GM21529 (cell line): ENCODE measurements around the gene CARS1.
A peak's percentile ranks its signal among the peaks of the same experiment; 100 is the strongest.

Experiments
- ATAC-seq: cut with Tn5 transposase; IDR thresholded peaks from one replicate; pipeline ENCODE4 v1.9.1; 2021; ENCODE audit not compliant: unreplicated experiment

CARS1 gene

DNA sequence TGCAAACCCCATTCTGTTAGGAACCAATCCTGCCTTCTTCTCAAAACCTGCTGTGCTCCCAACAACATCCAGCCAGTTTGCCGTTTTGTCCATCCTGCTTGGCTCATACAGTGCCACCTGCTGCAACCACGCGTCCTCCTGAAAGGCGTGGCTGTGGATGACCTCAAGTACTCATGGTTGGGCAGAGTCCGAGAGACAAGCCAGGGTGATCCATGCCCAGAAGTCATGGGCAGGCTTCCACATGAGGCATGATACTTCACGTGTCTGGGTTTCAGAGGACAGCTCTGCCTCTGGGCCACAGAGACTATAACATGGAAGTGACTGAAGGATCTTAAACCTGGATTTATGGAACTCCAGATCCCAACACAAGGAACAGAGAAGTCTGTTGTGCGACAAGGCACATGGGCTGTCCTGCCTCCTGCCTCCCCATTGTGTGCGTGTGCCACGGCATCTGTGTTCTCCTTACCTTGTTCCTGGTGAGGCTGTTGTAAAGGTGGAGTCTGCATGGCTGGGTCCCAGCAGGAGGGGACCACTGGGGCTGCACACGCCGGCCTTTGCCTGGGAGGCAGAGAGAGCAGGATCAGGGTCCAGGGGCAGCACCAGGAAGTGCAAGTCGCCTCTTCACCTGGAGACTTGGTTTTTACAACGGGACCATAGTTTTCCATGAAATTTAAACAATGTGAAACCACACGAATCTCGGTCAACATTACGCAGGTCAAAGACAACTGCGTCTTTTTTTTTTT, 15.4 kb downstream of the CARS1 start:
- no peak for ATAC-seq

DNA sequence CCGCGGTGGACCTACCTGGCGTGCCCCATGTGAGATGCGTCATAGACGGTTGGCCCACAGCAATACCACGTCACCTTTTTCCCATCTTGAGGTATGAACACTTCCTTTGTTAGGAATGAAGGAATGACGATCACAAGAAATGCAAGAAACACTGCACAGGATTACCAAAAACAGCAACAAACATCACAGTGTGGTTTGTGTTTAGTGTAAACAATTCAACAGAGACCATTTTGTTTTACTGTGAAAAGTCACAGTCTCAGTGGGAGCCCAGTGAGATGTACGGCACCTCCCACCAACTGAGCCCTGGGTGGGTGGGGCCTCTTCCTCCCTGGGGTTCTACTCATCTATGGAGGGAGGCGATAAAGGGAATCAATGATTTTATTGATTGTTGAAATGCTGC, 16.3 kb downstream of the CARS1 start:
- no peak for ATAC-seq

DNA sequence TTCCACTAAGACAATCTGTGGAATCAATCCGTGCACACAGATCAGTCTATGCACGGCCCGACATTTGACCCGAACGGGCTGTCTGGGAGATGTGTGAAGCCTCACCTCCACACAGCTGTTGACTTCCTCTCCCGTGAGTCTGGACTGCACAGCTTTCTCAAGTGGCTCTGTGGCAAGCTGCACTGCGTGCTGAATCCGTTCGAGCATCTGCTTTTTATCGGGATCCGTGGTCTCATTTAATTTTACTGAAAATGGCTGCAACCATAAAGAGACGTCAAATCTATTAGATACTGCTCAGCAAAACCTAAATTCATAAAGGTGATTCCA, 19.3 kb downstream of the CARS1 start:
- no peak for ATAC-seq

DNA sequence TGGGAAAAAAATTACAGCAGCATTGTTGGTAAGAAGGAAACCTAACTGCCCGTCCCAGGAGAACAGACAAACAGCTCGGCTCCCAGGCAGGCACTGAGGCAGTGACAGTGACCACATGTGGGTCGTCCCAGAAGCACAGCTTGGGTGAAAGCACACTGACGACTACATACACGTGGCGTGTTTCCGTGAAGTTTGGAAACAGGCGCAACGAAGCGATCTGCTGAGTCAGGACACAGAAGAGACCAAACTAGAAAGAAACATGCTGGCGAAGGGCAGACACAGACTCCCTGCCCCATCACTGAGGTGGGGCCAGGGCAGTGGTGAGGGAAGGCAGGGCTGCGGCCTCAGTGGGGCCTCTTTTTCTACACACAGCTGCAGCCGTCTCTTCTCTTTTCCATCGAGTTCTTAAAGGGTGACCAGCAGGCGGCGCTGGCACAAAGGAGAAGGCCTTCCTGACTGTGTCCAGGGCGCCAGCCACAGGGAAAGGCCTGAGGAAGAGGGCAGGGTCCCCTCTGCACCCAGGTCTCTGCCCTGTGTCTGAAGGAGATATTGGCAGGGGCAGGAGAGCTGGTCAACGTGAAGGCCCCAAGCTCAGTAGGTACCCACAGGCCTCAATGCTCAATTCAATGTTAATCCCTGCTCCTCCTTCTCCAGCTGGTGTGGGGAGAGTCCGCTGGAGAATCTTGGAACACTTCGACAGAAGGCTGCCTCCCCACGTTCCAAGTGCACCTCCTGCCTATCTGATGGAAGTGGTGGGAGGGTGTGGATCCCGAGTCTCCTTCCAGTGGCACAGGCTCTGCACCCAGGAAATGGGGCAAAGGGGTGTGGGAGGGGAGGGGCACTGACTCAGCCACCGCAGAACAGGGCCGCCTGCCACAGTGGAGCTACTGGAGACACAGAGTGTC, 19.9 kb downstream of the CARS1 start:
- ATAC-seq: no peak

DNA sequence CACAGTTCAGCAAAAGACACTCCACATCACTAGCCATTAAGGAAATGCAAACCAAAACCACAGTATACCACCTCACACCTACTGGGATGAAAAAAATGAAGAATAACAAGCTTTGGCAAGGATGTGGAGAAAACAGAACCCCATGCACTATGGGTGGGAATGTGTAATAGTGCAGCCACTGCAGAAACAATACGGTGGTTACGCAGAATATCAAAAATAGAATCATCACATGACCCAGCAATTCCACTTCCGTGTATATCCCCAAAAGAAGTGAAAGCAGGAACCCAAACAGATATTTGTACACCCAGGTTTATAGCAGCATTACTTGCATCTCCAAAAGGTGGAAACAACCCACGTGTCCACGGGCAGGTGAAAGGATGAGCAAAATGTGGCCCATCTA, 20.8 kb downstream of the CARS1 start:
- no peak for ATAC-seq

DNA sequence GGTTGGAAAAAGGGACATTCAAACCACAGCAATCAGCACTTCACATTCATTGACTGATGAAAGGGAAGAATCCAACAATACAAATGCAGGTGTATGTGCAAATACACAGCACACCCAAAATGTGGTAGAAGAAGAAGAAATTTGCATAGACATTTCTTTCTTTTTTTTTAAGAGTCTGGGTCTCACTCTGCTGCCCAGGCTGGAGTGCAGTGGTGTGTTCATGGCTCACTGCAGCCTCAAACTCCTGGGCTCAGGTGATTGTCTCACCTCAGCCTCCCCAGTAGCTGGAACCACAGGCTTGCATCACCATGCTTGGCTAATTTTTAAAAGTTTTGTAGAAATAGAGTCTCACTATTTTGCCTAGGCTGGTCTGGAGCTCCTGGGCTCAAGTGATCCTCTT, 21.9 kb downstream of the CARS1 start:
- no peak for ATAC-seq

DNA sequence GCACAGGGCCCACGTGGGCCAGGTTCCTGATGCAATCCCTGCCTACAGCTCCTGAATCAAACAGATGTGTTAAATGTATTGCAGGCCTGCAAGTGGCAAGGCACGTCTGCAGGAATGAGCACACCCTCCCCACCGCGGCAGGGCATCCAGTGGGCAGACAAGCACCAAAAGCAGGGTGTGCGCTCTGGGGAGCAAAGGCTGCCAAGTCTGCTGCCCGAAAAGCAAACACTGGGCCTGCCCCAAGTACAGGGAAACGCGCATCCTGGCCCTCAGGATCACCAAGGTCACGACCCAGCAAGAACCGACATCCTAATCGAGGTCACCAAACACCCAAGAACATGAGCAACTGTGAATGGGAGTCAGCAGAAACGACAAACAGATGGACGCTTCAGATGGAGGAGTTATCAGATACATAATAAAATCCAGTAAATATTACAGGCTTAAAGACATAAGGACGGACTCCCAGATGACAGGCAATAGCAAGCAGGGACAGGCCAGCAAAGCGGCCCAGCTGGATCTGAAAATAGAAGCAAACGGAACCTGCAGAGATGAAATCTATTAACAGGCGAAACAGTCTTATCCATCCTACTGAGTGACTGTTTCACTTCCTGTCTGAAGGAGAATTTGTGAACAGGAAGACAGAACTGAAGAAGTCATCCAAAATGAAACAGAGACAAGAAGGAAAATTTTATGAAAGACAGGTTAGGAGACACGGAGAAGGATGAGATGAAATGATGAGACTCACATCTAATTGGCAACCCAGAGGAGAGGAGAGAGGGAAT, 26.7 kb downstream of the CARS1 start:
- no peak for ATAC-seq

DNA sequence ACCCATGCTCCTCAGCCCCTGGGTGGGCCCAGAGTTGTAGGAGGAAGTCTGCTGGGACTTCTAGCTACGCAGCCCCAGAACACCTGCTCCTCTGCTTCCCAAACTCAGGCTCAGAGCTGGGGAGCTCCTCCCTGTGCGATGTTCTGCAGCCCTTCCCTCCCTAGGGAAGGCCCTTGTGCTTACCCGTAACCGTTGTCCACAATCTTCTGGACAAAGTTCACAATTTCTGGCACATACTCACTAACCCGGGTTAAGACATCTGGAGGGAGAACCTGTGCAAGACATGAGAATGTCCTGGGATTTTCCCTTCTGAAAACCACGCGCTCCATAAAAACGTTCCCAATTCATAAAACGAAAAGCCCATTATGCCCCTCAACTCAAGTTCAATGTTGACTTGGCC, 28.4 kb downstream of the CARS1 start:
- no peak for ATAC-seq

DNA sequence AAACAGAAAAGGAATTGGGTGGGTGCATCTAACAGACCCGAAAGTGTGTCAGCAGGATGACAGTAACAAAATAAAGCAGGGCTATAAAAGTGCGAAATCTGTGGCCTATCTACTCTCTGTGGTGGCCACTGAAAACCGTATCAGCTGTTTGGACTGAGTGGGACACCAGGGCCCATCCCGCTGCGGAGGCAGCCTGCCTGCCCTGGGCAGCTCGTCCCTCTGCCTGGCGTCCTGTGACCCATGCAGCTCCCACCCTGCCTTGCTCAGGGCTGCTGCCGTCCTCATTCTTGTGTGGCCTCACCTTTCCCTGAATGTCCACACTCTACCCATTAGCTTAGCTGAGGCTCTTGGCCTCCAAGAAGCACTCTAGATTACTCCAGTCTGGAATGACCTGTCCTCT, 30.4 kb downstream of the CARS1 start:
- no peak for ATAC-seq

DNA sequence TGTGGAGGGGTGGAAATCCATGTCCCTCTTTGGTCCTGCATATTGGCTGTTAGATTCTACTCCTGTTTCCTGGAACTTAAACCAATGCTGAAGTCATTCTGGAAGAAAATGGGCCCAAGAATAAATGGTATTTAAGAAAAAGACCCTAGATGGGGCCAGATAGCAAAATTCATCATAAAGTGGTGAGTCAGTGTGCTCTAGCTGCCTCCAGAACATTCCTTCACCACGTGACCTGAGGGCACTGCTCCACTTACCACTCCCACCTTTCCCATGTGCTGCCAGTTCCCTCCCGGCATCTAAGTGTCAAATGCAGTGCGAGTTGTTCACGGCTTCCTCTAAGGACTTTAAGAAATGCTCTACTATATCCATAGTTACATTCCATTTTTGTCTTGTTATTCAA, 34.2 kb downstream of the CARS1 start:
- ATAC-seq: no peak

DNA sequence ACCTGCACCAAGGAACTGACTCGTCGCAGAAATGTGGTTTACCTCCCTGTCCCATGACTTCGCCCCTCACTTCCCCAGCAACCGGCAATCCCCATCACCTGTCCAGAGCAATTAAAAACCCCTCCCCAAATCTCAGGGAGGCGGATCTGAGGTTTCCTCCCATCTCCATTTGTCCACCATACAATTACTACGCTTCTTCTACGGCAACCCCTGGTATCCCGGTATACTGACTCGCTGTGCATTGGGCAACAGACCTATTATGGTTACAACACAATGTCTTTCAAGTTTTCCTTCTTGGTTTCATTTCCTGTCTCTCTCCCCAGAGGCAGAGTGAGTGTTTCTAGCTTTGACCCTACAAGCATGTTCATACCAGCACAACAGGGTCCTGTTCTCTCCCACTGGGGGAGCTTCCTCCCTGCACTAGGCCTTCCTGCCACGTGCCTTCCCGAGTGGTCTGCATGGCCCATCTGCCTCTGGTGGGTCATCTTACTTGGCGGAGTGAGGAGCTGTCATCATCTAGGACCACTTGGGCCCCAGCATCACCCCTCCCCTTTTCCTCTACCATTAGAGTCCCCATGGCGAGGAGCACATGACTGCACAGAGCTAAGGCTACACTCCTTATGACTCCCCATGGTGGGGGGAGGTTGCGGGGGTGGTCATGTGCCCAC, 34.8 kb downstream of the CARS1 start:
- ATAC-seq: peak; percentile 80

DNA sequence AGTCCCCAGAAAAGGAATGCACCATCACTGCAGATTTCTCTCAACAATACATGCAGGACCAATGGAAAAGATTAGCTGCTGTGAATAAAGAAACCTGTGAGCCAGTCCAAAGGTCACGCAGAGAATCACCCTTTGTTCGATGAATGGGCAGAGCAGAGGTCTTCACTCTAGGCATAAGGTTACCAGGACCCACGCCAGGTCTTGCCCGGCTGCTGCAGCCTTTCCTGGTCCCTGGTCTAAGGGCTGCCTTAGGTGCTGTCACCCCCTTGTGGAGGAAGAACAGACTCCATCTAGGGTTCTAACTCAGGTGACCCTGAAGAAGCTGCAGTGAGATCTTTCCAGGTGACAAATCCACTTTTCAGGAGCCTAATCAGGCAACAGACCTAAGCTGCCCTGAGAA, 36.1 kb downstream of the CARS1 start:
- no peak for ATAC-seq

DNA sequence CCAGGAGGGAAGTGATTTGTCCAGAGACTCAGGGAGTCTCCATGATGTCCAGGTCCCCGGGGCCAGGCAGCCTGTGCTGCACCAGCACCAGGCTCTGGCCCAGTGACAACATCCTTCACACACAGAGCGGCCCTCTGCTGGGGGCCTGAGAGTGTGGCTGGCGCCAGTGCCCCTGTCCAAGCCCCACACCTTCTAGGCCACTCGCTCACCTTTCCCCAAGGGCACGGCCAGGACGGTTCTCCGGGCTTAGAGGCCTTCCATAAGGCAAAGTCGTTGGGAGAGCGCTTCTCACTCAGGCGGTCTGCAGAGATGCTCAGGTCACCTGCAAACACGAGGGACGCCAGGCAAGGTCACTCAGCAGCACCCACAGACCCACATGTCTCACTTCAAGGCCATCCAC, 37.2 kb downstream of the CARS1 start:
- ATAC-seq: no peak

DNA sequence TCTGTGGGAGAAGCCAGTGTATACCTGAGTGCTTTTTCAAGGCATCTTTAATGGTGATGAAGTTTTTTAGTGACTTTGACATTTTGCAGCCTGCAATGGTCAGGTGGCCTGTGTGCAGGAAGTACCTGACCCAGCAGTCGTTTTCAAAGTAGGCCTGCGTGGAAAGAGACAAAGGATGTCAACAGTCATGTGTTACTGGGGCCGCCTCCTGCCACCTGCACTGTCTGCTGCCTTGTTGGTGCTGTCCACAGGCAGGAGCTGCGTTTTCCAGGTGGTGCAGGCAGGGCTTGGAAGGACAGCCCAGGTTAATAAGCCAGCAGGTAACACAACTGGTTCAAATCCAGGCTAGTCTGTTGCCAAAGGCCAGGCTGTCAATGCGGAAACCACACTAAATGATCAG, 38.6 kb downstream of the CARS1 start:
- ATAC-seq: no peak

DNA sequence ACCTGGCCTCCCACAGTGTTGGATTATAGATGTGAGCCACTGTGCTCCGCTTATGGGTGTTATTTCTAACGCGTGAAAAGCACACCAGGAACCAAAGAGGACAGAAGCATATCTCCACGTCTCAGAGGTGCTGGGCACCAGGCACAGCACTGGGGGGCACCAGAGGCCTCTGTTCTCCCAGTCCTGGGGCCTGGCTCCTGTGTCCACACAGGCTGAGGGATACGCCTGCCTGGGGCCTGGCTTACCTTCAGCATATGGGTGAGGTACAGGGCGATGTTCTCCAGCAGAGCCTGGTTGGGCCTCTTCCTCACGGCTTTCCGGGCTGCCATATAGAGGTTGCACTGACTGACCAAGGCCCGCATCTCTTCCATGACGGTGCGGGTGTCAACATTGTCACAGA, 40.4 kb downstream of the CARS1 start:
- no peak for ATAC-seq

DNA sequence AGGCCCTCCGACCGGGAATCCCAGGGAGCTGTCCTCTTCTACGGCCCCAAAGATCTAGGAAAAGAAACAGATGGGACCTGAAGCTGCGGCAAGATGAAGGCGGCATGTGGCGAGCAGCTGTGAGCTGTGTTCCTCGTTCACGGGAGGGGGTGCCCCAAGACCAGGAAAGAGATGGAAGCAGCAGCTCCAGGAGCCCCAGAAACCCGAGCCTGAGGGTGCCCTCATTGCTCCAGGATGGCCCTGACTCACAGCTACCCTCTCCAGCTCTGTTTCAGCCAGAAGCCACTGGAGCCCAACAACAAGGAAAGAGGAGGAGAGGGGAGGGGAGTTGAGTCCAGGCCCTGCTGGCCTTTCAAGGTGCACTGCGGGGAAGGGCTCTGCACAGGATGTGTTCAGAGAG, 41.4 kb downstream of the CARS1 start:
- no peak for ATAC-seq

DNA sequence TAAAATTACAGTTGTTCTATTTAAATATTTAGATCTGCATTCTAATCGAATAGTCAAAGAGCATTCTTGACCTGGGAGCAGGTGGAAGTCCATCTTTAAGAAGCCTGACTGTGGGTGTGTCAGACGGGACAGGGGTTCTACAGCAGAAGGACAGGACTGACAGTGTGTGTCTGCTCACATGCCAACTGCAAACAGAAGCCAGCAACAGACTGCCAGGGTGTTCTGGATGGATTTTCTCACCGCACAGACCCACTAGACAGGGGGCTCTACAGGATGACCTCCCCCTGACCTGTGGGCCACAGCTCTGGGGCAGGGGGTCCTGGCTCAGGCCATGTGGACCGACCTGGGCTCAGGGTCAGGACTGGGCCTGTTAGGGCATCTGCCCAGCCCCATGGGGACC, 42.3 kb downstream of the CARS1 start:
- no peak for ATAC-seq

DNA sequence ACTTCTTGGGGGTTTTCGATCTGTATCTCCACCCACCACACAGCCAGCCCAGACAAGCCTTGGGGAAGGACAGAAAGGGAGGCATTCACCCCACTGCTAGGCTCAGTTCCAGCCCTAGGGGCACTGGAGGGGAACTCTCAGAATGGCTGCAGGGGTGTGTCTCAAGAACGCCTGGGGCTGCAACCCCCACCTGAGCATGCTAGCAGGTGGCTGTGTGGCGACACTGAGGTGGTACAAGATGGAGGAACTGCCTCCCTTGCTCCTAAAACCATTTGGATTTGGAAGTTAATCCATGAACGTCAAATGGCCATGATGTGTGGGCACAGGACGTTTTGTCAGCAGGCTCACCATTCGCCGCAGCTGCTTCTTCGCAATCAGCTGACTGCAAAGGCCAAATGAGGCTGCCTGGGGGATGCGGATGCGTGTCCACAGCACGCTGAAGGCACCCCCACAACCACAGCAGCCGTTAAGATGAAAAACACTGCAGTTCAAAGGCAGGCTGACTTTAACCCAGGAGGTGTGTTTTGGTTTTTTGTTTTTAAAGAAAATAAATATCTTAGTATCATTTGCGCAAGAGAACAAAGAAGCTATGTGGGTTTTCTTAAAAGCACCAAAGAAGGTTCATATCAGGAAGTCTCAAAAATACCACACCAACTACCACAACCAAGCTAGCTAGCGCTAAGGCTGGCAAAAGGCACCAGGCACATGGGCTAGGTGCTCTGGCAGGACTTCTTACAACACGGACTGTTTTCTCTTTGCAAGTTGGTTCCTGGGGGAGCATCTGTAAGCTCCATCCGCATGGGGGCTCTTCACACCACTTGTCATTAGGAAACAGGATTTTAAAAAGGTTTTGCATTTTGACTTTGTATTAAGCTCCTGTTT, 42.9 kb downstream of the CARS1 start:
- ATAC-seq: no peak

DNA sequence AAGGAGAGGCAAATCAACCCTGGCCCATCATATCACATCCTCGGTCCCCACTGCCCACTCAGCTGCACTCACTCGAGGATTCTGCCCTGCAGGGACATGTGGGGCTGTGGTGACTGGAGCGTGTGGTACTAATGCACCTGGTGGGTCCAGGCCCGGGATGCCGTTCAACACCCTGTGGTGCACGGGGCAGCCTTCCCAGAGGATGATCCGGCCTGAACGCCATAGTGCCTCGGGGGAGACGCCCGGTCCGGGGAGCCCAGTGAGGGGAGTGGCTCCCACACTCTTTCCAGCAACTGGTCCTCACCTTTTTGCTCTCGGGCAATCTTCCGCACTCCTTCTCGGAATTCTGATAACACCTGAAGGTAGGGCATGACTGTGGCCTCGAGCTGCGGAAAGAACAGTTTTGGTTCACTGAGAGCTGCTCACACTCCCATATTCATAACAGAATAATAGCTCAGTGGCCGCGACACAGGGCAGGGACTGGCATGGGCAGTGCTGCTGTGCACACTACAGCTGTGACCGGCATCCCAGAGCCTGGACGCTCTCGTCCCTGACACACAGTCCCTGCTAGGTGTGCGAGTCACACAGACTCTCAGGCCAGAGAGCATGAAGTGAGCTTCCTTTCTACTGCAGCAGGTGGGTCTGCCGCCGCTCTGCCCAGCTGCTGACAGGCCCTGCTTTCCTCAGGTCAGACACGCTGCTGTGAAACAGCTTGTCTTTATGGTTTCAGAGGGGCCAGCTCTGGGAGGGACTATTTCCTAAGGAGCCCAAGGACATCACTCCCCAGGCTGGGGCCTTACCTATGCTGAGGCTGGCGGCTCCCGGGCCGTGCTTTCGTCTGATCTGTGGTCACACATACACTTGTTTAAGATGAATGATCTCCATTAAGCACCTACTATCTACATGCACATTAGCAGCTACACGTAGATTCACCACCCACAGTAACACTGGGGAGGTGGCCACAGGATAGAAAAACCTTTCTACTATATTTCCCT, 45.0 kb downstream of the CARS1 start:
- ATAC-seq: no peak
